ENCODE data around the gene RAC3. TPM values are rescaled to one million over a fixed set of nuclear protein-coding genes. Genes with fewer than 3 reads are reported as not detected.

Gene RAC3
- total RNA-seq, 1 donor from 2014 or later, result 75.0 TPM

DNA sequence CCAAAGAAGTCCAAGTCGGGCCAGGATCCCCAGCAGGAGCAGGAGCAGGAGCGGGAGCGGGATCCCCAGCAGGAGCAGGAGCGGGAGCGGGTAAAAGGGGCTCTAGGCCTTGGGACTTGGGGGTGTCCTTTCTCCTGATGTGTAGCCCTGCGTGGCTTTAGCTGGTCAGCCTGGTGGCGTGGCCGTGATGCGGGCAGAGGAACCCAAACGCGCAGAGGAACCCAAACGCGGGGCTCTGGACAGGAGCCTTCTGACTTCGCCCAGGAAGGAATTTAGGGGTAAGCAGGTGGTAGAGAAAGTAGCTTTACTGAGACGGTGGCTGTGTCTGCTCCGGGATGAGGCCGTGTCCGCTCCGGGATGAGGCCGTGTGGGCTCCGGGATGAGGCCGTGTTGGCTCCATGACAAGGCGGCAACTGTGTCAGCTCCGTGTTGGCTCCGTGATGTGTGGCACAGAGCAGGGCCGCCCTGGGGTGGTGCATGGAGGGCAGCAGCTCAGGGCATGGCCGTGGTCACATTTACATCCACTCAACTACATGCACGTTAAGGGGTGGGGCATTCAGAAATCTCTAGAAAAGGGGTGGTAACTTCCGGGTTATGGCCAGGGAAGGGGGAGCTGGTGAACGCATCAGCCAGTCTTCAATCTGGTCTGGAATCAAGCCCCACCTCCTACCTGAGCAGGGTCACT is 34.6 kb upstream of the RAC3 start:
- TF ChIP-seq, protein P1, sequence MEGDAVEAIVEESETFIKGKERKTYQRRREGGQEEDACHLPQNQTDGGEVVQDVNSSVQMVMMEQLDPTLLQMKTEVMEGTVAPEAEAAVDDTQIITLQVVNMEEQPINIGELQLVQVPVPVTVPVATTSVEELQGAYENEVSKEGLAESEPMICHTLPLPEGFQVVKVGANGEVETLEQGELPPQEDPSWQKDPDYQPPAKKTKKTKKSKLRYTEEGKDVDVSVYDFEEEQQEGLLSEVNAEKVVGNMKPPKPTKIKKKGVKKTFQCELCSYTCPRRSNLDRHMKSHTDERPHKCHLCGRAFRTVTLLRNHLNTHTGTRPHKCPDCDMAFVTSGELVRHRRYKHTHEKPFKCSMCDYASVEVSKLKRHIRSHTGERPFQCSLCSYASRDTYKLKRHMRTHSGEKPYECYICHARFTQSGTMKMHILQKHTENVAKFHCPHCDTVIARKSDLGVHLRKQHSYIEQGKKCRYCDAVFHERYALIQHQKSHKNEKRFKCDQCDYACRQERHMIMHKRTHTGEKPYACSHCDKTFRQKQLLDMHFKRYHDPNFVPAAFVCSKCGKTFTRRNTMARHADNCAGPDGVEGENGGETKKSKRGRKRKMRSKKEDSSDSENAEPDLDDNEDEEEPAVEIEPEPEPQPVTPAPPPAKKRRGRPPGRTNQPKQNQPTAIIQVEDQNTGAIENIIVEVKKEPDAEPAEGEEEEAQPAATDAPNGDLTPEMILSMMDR (conservative IDR thresholded peaks at IDR 0.05), result no peak

GRCh38 chr17:81998212-81998611 is 33.3 kb upstream of the RAC3 start:
- Mint-ChIP-seq H3K27ac (ENCODE audit: unreplicated experiment) (no peak overlapping the region), H3K36me3 (ENCODE audit: low read depth) (no peaks in the 10 kb centered on the region), H3K4me3 (no peak overlapping the region), H3K4me1 (peaks cover 20% of the 10 kb centered on the region), H3K27me3 (ENCODE audit: low read depth) (no peaks in the 10 kb centered on the region), H3K9me3 (no peaks in the 10 kb centered on the region)
- no peak for DNase-seq (ENCODE audit: low read depth, low spot score)
- TF ChIP-seq, protein P1 (conservative IDR thresholded peaks at IDR 0.05), result no peak

More for the DNA sequence above, 34.6 kb upstream of the RAC3 start:
- DNase-seq (ENCODE audit: low read depth, low spot score), result no peak
- no peaks in the 10 kb centered on the region for H3K27me3 Mint-ChIP-seq (ENCODE audit: low read depth)
- H3K4me3 Mint-ChIP-seq, result no peak overlapping the region
- no peaks in the 10 kb centered on the region for H3K9me3 Mint-ChIP-seq
- no peaks in the 10 kb centered on the region for H3K36me3 Mint-ChIP-seq (ENCODE audit: low read depth)
- H3K4me1 Mint-ChIP-seq, result peaks cover 28% of the 10 kb centered on the region
- no peak overlapping the region for H3K27ac Mint-ChIP-seq (ENCODE audit: unreplicated experiment)

- Mint-ChIP-seq H3K27me3 (ENCODE audit: low read depth) (no peaks in the 10 kb centered on the region), H3K9me3 (no peaks in the 10 kb centered on the region), H3K36me3 (ENCODE audit: low read depth) (no peaks in the 10 kb centered on the region), H3K4me1 (peaks cover 22% of the 10 kb centered on the region), H3K27ac (ENCODE audit: unreplicated experiment) (no peak overlapping the region), H3K4me3 (no peak overlapping the region)
- no peak for DNase-seq (ENCODE audit: low read depth, low spot score)
- TF ChIP-seq, protein P1 (conservative IDR thresholded peaks at IDR 0.05), result no peak
Observed at GRCh38 chr17:81998691-81999438, 32.6 kb upstream of the RAC3 start.

DNA sequence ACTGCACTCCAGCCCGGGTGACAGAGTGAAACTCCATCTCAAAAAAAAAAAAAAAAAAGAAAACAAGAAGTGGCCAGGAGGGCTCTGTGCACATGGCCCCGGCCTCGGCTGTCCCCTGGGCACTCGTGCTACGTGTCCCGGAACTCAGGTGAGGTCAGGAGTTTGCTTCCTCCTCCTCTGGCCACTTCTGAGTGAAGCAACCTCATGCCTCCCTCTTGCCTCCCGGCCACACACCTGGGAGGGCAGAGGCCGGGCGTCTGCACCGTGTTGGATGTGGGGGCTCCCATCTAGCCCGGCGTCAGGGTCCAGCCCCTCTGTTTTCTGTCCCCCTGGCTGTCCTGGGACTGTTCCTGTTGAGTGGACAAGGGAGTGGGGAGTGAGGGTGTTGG is 31.9 kb upstream of the RAC3 start:
- Mint-ChIP-seq H3K27me3 (ENCODE audit: low read depth) (no peaks in the 10 kb centered on the region), H3K4me1 (peaks cover 19% of the 10 kb centered on the region), H3K27ac (ENCODE audit: unreplicated experiment) (no peak overlapping the region), H3K9me3 (no peaks in the 10 kb centered on the region), H3K4me3 (no peak overlapping the region), H3K36me3 (ENCODE audit: low read depth) (no peaks in the 10 kb centered on the region)
- TF ChIP-seq, protein P1 (conservative IDR thresholded peaks at IDR 0.05), result no peak
- no peak for DNase-seq (ENCODE audit: low read depth, low spot score)

- no peak for DNase-seq (ENCODE audit: low read depth, low spot score)
- TF ChIP-seq, protein P1 (conservative IDR thresholded peaks at IDR 0.05), result no peak
- Mint-ChIP-seq H3K36me3 (ENCODE audit: low read depth) (no peaks in the 10 kb centered on the region), H3K27me3 (ENCODE audit: low read depth) (no peaks in the 10 kb centered on the region), H3K4me3 (no peak overlapping the region), H3K4me1 (peaks cover 15% of the 10 kb centered on the region), H3K9me3 (no peaks in the 10 kb centered on the region), H3K27ac (ENCODE audit: unreplicated experiment) (no peak overlapping the region)
Observed at GRCh38 chr17:81999976-82000802, 31.3 kb upstream of the RAC3 start.
